Vagina (tissue), 2 donors: ENCODE results near the gene LAMB1. TPM values are rescaled to one million over a fixed set of nuclear protein-coding genes. Genes with fewer than 3 reads are reported as not detected.
A peak's percentile ranks its signal among the peaks of the same experiment; 100 is the strongest.

Experiments
- DNase-seq, 2 donors: peaks; one replicate each; pipeline ENCODE4 v3.0.0-alpha.2; 2017; ENCODE audit errors: extremely low spot score in 2 of 2
- H3K27ac ChIP-seq: fragments of 200-600 bp; sonication (generic); one replicate; pipeline ENCODE4 v1.5.1; 2019
- H3K27me3 ChIP-seq: fragments of 200-600 bp; sonication (generic); one replicate; pipeline ENCODE4 v1.5.1; 2019
- H3K36me3 ChIP-seq, 2 donors: fragments of 200-600 bp; sonication (generic); one replicate each; pipeline ENCODE4 v1.5.1; 2017 to 2019
- H3K4me1 ChIP-seq: fragments of 200-600 bp; sonication (generic); one replicate; pipeline ENCODE4 v1.5.1; 2019
- H3K4me3 ChIP-seq, 2 donors: fragments of 200-600 bp; sonication (generic); 1 replicate in 1 of 2; 2 replicates in 1 of 2; pipeline ENCODE4 v1.5.1; 2016 to 2019
- H3K9me3 ChIP-seq: fragments of 200-600 bp; sonication (generic); one replicate; pipeline ENCODE4 v1.5.1; 2019
- POLR2A ChIP-seq, 2 donors: fragments of 450-650 bp; IDR thresholded peaks; one replicate each; pipeline ENCODE4 v1.6.1; 2017; ENCODE audit warnings: antibody characterized with exemption in 2 of 2, mild to moderate bottlenecking in 2 of 2, moderate library complexity in 2 of 2
- POLR2AphosphoS5 ChIP-seq, 2 donors: sonication (generic); formaldehyde crosslinking; IDR thresholded peaks; one replicate each; pipeline ENCODE4 v1.9.0; 2017; ENCODE audit warnings: antibody characterized with exemption in 2 of 2, mild to moderate bottlenecking in 2 of 2, low read depth in 1 of 2; ENCODE audit not compliant: insufficient read depth in 1 of 2
- intact Hi-C: fragments of 100-400 bp; cut with DNase I; formaldehyde crosslinking; loops from one replicate; pipeline ENCODE4 v1.15.1; 2023
- total RNA-seq: library from RNA; depleted of rRNA; stranded (reverse); fragments of >200 nt; gene quantifications from one replicate; pipeline ENCODE4 v1.2.3, GENCODE V29; 2016
- TF ChIP-seq, protein P1 (sequence below), 3 experiments: fragments of 450-650 bp in 2 of 3; fragments of 200-600 bp in 1 of 3; sonication (generic) in 1 of 3; IDR thresholded peaks; one replicate each; pipeline ENCODE4 v1.5.1; 2017 to 2019; ENCODE audit warnings: antibody characterized with exemption in 3 of 3, mild to moderate bottlenecking in 2 of 3, moderate library complexity in 2 of 3

Gene LAMB1
- total RNA-seq, 1 donor from 2014 or later, result 152 TPM

DNA sequence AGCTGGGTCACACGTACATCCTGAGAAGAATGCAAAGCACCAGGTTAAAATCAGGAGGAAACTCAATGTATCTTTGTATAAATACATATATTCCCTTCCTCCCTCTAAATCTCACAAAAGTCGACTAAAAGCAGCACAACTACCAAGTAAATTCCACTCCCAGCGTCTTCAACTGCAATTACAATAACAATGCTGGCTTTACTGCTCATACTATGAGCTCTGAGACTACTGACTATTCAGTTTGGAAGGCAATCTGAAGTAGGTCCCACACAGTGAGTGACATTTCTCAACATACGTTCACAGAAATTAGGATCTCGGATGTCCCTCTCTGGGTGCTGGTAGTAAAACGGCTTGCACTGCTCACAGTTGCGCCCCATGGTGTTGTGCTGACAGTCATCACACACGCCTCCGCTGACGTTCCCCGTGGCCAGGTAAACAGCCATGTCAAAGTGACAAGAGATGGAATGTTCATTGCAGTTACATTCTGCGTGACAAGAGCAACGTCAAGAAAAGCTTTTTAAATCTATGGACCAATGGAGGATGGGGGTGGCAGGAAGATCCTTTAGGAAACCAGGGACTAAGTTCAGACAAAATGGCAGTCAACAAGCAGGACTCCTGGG, 27.5 kb downstream of the LAMB1 start:
- Histone ChIP-seq H3K4me3 (no peak overlapping the region), H3K4me1 (peaks cover 31% of the 10 kb centered on the region), H3K27me3 (no peaks in the 10 kb centered on the region), H3K9me3 (no peaks in the 10 kb centered on the region), H3K27ac (no peak overlapping the region), H3K36me3 (peaks cover 0 to 23% of the 10 kb centered on the region in 2 donors)
- TF ChIP-seq POLR2A (IDR thresholded peaks at IDR 0.05), result no peak
- TF ChIP-seq, protein P1, sequence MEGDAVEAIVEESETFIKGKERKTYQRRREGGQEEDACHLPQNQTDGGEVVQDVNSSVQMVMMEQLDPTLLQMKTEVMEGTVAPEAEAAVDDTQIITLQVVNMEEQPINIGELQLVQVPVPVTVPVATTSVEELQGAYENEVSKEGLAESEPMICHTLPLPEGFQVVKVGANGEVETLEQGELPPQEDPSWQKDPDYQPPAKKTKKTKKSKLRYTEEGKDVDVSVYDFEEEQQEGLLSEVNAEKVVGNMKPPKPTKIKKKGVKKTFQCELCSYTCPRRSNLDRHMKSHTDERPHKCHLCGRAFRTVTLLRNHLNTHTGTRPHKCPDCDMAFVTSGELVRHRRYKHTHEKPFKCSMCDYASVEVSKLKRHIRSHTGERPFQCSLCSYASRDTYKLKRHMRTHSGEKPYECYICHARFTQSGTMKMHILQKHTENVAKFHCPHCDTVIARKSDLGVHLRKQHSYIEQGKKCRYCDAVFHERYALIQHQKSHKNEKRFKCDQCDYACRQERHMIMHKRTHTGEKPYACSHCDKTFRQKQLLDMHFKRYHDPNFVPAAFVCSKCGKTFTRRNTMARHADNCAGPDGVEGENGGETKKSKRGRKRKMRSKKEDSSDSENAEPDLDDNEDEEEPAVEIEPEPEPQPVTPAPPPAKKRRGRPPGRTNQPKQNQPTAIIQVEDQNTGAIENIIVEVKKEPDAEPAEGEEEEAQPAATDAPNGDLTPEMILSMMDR (IDR thresholded peaks at IDR 0.05), result no peak
- no peak for TF ChIP-seq POLR2AphosphoS5 (IDR thresholded peaks at IDR 0.05; ENCODE audit: insufficient read depth in 1 of 2, low read depth in 1 of 2)
- DNase-seq, result no peak
- intact Hi-C loops, result no loop called here

DNA sequence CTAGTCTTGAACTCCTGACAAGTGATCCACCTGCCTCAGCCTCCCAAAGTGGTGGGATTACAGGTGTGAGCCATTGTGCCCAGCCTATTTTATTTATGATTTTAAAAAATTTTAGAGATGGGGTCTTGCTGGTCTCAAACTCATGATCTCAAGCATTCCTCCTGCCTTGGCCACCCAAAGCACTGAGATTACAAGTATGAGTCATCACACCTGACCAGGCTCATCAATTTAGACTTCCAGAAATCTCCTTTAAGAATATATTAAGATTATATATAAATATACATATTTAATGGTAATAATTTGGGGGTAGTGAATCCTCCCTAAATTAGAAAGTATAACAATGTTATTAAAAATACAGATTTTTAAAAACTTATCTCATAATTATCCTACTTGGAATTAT, 29.1 kb downstream of the LAMB1 start:
- H3K36me3 ChIP-seq, result peaks cover 0 to 14% of the 10 kb centered on the region in 2 donors
- TF ChIP-seq POLR2A (IDR thresholded peaks at IDR 0.05) (no peak), POLR2AphosphoS5 (IDR thresholded peaks at IDR 0.05; ENCODE audit: insufficient read depth in 1 of 2, low read depth in 1 of 2) (no peak)
- TF ChIP-seq, protein P1 (IDR thresholded peaks at IDR 0.05), result no peak
- no peak for DNase-seq
- no peak overlapping the region for H3K4me3 ChIP-seq
- peak overlapping the region; percentile 45 for H3K27ac ChIP-seq
- H3K9me3 ChIP-seq, result no peaks in the 10 kb centered on the region
- intact Hi-C loops, result no loop called here
- H3K27me3 ChIP-seq, result no peaks in the 10 kb centered on the region
- peaks cover 31% of the 10 kb centered on the region for H3K4me1 ChIP-seq

DNA sequence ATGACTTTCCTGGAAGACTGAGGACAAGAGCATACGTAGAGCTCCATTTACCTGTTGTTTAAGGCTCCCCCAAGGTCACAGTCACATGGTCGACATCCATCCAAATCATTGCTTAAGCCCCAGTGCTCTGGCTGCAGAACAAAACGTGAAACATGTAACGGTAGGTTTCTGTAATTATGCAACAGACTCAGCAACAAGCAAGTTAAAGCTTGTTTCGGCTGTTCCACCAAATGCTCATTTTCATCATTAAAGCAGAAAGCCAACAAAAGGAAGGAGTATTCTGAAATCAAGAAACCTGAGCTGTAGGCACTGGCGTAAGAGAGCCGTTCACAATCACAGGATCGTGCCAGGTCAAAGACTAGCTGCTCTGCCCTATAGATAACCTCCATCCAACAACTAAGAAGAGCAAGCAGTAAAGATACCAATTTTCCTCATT, 30.0 kb downstream of the LAMB1 start:
- Histone ChIP-seq H3K4me1 (peaks cover 31% of the 10 kb centered on the region), H3K27ac (peak overlapping the region; percentile 38), H3K27me3 (no peaks in the 10 kb centered on the region), H3K9me3 (no peaks in the 10 kb centered on the region), H3K4me3 (no peak overlapping the region), H3K36me3 (peaks cover 0 to 14% of the 10 kb centered on the region in 2 donors)
- peak in 1 of 2 donors; percentile 75 for TF ChIP-seq POLR2AphosphoS5 (IDR thresholded peaks at IDR 0.05; ENCODE audit: insufficient read depth in 1 of 2, low read depth in 1 of 2)
- TF ChIP-seq, protein P1 (IDR thresholded peaks at IDR 0.05), result no peak
- peak in 1 of 2 donors; percentile 94 for DNase-seq
- intact Hi-C loops, result no loop called here

DNA sequence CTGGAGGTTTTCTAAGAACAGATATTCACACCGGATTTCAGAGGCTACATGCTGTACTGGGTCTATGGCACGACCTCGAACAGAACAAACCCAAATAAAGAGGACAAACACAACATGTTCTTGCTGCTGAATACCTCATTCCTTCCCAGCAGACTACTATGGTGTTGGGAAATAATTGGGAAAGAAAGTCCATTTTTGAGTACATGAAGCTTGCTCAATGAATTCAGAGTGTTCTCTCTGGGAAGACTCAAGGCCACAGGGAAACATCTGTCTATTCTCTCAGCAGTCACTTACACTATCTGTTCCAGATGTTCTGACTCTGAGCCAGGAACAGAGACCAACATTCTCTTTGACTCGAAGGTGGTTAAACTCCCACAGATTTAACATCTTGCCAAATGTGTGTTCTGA, 30.9 kb downstream of the LAMB1 start:
- Histone ChIP-seq H3K4me1 (peaks cover 31% of the 10 kb centered on the region), H3K27ac (peak overlapping the region; percentile 38), H3K27me3 (no peaks in the 10 kb centered on the region), H3K9me3 (no peaks in the 10 kb centered on the region), H3K4me3 (no peak overlapping the region), H3K36me3 (peaks cover 0 to 14% of the 10 kb centered on the region in 2 donors)
- no peak for DNase-seq
- intact Hi-C loops, result no loop called here
- TF ChIP-seq POLR2A (IDR thresholded peaks at IDR 0.05) (no peak), POLR2AphosphoS5 (IDR thresholded peaks at IDR 0.05; ENCODE audit: insufficient read depth in 1 of 2, low read depth in 1 of 2) (peak in 1 of 2 donors; percentile 72)
- TF ChIP-seq, protein P1 (IDR thresholded peaks at IDR 0.05), result no peak

DNA sequence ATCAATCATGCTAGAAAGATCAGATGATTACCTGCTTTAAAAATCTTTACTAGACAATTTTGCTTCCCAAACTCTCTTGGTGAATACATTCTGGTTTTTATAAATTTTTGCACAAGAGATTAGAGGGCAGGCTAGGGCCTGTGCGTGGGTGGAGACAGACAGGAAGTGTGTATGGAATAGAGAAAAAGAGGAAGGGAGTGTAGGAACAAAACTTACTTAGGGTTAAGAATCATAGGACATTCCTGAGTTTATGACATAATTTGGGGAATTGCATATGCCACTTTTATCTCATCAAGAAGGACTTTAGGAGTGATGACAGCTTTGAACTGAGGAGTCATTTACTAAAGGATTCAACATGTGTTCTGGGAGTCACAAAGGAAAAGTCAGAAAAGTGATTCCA, 31.3 kb downstream of the LAMB1 start:
- peaks cover 0 to 14% of the 10 kb centered on the region in 2 donors for H3K36me3 ChIP-seq
- H3K4me1 ChIP-seq, result peaks cover 31% of the 10 kb centered on the region
- H3K9me3 ChIP-seq, result no peaks in the 10 kb centered on the region
- no peaks in the 10 kb centered on the region for H3K27me3 ChIP-seq
- H3K27ac ChIP-seq, result peak overlapping the region; percentile 38
- DNase-seq, result no peak
- TF ChIP-seq POLR2A (IDR thresholded peaks at IDR 0.05) (no peak), POLR2AphosphoS5 (IDR thresholded peaks at IDR 0.05; ENCODE audit: insufficient read depth in 1 of 2, low read depth in 1 of 2) (no peak)
- TF ChIP-seq, protein P1 (IDR thresholded peaks at IDR 0.05), result no peak
- H3K4me3 ChIP-seq, result no peak overlapping the region
- intact Hi-C loops, result no loop called here
